ENCODE results near the gene BMPR1B. TPM values are rescaled to one million over a fixed set of nuclear protein-coding genes. Genes with fewer than 3 reads are reported as not detected.
"Not testable (repeated sequence)": the region's sequence is repeated elsewhere in the genome, so short reads cannot be mapped to it uniquely, and the experiment has no call there.

The BMPR1B gene
- total RNA-seq, 2 donors from 2014 or later, result 28.6 to 59.8 TPM

DNA sequence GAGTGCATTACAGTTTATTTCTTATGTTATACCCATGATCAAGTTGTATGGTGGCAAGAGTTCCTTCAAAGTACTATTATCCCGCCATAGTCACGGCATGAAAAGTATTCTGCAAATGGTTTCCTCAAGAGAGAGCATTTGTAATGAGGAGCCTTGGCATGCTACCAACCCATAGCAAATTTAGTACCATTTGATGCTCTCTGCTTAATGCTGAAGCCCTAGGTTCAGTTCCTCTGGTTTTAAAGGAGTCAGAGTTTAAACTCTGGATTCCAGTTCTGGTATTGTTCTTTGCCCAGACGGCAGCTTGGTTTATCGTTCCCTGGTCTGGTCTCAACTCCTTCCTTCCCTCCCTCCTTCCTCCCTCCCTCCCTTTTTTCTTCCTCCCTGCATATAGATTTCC, 371.3 kb downstream of the BMPR1B start:
- WGBS, result 83% methylated on average over 4 of the region's 4 CpGs
- DNase-seq (ENCODE audit: low spot score), result no peak
- Histone ChIP-seq H3K27me3 (replicated peaks; ENCODE audit: insufficient read depth) (no peaks in the 10 kb centered on the region), H3K36me3 (no peaks in the 10 kb centered on the region), H3K9me3 (no peaks in the 10 kb centered on the region), H3K4me1 (replicated peaks) (no peaks in the 10 kb centered on the region), H3K4me3 (no peak overlapping the region), H3K27ac (no peak overlapping the region)
- intact Hi-C loops (cut with DNase I), result loop anchor here (10.0 kb wide), 1 partner anchor 504 kb away; no protein-coding TSS in a partner anchor
- no peak for TF ChIP-seq POLR2AphosphoS5 (IDR thresholded peaks at IDR 0.05)
- TF ChIP-seq, protein P1, sequence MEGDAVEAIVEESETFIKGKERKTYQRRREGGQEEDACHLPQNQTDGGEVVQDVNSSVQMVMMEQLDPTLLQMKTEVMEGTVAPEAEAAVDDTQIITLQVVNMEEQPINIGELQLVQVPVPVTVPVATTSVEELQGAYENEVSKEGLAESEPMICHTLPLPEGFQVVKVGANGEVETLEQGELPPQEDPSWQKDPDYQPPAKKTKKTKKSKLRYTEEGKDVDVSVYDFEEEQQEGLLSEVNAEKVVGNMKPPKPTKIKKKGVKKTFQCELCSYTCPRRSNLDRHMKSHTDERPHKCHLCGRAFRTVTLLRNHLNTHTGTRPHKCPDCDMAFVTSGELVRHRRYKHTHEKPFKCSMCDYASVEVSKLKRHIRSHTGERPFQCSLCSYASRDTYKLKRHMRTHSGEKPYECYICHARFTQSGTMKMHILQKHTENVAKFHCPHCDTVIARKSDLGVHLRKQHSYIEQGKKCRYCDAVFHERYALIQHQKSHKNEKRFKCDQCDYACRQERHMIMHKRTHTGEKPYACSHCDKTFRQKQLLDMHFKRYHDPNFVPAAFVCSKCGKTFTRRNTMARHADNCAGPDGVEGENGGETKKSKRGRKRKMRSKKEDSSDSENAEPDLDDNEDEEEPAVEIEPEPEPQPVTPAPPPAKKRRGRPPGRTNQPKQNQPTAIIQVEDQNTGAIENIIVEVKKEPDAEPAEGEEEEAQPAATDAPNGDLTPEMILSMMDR (IDR thresholded peaks at IDR 0.05), result no peak
- no peak for TF ChIP-seq POLR2A (IDR thresholded peaks at IDR 0.05)

GRCh38 chr4:95129821-95130311, 372.1 kb downstream of the BMPR1B start:
- Histone ChIP-seq H3K27ac (no peak overlapping the region), H3K4me3 (no peak overlapping the region), H3K36me3 (no peaks in the 10 kb centered on the region), H3K27me3 (replicated peaks; ENCODE audit: insufficient read depth) (no peaks in the 10 kb centered on the region), H3K4me1 (replicated peaks) (no peaks in the 10 kb centered on the region), H3K9me3 (no peaks in the 10 kb centered on the region)
- 61% methylated on average over 7 of the region's 7 CpGs for WGBS
- DNase-seq (ENCODE audit: low spot score), result peak; percentile 25
- intact Hi-C loops (cut with DNase I), result loop anchor here (10.0 kb wide), 1 partner anchor 505 kb away; no protein-coding TSS in a partner anchor
- TF ChIP-seq, protein P1 (IDR thresholded peaks at IDR 0.05), result no peak
- TF ChIP-seq POLR2AphosphoS5 (IDR thresholded peaks at IDR 0.05), result peak; percentile 36

- intact Hi-C loops (cut with DNase I); H3K27ac ChIP-seq; H3K4me3 ChIP-seq; H3K9me3 ChIP-seq; H3K36me3 ChIP-seq; H3K4me1 ChIP-seq (replicated peaks); H3K27me3 ChIP-seq (replicated peaks; ENCODE audit: insufficient read depth); DNase-seq (ENCODE audit: low spot score): not testable (repeated sequence)
- WGBS, result 95% methylated on average over 4 of the region's 4 CpGs
These were observed 376.3 kb downstream of the BMPR1B start for GRCh38 chr4:95134016-95134415.

GRCh38 chr4:95139424-95139823, 381.7 kb downstream of the BMPR1B start:
- intact Hi-C loops (cut with DNase I); H3K27ac ChIP-seq; H3K27me3 ChIP-seq (replicated peaks; ENCODE audit: insufficient read depth); H3K36me3 ChIP-seq; H3K4me3 ChIP-seq; H3K9me3 ChIP-seq; DNase-seq (ENCODE audit: low spot score); H3K4me1 ChIP-seq (replicated peaks): not testable (repeated sequence)
- 95% methylated on average over 14 of the region's 14 CpGs for WGBS

GRCh38 chr4:95141361-95141760, 383.6 kb downstream of the BMPR1B start:
- TF ChIP-seq POLR2AphosphoS5 (IDR thresholded peaks at IDR 0.05), result no peak
- TF ChIP-seq POLR2A (IDR thresholded peaks at IDR 0.05), result no peak
- TF ChIP-seq, protein P1 (IDR thresholded peaks at IDR 0.05), result no peak
- no peak for DNase-seq (ENCODE audit: low spot score)
- 63% methylated on average over 5 of the region's 5 CpGs for WGBS
- no peak overlapping the region for H3K4me3 ChIP-seq
- intact Hi-C loops (cut with DNase I), result no loop called here
- H3K9me3 ChIP-seq, result no peaks in the 10 kb centered on the region
- no peak overlapping the region for H3K27ac ChIP-seq
- no peaks in the 10 kb centered on the region for H3K27me3 ChIP-seq (replicated peaks; ENCODE audit: insufficient read depth)
- H3K4me1 ChIP-seq (replicated peaks), result no peaks in the 10 kb centered on the region
- no peaks in the 10 kb centered on the region for H3K36me3 ChIP-seq

- Histone ChIP-seq H3K27ac (no peak overlapping the region), H3K27me3 (replicated peaks; ENCODE audit: insufficient read depth) (no peaks in the 10 kb centered on the region), H3K4me1 (replicated peaks) (no peaks in the 10 kb centered on the region), H3K9me3 (no peaks in the 10 kb centered on the region), H3K36me3 (no peaks in the 10 kb centered on the region), H3K4me3 (no peak overlapping the region)
- DNase-seq (ENCODE audit: low spot score), result no peak
- intact Hi-C loops (cut with DNase I), result no loop called here
- TF ChIP-seq, protein P1 (IDR thresholded peaks at IDR 0.05), result no peak
- TF ChIP-seq POLR2AphosphoS5 (IDR thresholded peaks at IDR 0.05) (no peak), POLR2A (IDR thresholded peaks at IDR 0.05) (no peak)
- 54% methylated on average over 4 of the region's 4 CpGs for WGBS
These were observed 385.2 kb downstream of the BMPR1B start for GRCh38 chr4:95142932-95143331.

All from prostate gland (tissue), 2 donors.